HG03457 (cell line): ENCODE measurements around the gene DIO1.
A peak's percentile ranks its signal among the peaks of the same experiment; 100 is the strongest.

Experiments
- ATAC-seq: cut with Tn5 transposase; IDR thresholded peaks from one replicate; pipeline ENCODE4 v1.9.1; 2021; ENCODE audit warnings: moderate number of reproducible peaks; ENCODE audit not compliant: unreplicated experiment

The DIO1 gene

DNA sequence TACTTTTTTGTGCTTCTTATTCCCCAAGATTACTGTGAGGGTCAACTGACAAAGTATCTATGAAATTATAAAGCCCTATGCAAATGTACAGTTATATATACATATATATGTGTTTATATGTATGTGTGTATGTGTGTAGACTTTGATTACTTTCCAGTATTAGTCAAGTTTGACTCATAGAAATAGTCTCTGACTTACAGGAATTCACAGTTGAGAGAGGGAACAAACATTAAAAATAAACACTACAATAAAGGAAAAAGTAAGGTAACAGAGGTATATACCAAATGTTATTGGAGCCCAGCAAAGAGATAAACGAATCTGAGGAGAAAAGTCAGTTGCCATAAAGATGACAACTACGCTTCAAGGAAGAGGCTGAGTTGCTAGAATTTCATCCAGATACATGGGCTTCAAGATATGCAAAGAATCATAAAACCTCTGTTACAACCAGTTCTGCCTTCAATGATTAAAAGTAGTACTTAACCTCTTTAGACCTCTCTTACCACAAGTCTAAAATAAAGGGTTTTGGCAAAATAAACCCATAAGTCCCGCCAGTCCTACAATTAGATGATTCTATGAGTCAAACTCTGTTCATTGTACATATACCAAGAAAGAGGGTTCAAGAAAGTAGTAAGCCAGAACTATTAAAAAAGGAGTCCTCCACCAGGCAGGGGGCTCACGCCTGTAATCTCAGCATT is 44.3 kb downstream of the DIO1 start:
- ATAC-seq: no peak

DNA sequence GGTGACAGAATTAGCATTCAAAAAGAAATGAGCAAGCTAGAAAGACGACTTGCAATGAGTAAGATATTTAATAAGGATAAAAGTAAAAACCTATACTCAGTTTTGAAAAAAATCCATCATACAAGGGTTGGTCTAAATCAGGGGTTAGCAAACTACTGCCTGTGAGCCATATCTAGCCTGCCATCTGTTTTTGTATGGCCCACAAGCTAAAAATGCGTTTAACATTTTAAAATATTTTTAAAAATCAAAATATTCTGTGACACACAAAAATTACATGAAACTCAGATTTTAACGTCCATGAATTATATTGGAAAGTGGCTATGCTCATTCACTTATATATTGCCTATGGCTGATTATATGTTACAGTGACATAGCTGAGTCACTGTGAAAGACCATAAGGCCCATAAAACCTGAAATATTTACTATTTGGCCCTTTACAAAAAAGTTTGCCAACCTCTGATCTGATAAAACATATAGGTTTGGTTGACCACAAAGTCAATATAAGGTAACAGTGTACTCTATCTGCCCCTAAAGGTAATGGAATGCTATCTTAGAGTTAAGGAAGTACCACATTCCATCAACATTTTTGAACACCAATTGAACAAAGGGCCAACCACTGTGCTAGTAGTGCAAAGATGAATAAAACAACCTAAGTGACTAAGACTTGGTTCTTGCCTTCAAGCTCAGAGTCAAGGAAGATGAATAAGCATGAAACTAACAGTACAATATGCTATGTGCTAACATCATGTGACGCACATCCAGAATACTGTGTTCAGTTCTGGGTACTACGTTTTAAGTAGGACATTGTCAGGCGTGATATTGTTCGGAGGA is 48.4 kb downstream of the DIO1 start:
- ATAC-seq: no peak

GRCh38 chr1:53943090-53943489 is 49.1 kb downstream of the DIO1 start:
- no peak for ATAC-seq

DNA sequence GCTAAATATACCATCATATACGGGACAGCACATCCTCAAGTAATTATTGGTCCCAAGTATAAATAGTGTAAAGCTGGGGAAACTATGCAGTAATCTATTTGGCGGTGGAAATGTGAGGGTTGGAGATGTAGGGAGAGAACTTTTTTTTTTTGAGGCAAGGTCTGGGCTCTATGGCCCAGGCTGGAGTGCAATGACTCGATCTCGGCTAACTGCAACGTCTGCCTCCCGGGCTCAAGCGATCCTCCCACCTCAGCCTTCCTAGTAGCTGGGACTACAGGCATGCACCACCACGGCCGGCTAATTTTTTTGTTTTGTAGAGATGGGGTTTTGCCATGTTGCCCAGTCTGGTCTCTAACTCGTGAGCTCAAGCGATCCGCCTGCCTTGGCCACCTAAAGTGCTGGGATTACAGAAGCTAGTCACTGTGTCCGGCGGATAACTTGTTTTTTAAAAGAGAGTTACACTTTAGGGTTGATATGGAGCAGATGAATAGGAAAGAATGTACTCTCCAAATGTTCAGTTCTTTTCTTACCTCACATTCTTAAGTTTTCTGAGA is 49.6 kb downstream of the DIO1 start:
- ATAC-seq: no peak

DNA sequence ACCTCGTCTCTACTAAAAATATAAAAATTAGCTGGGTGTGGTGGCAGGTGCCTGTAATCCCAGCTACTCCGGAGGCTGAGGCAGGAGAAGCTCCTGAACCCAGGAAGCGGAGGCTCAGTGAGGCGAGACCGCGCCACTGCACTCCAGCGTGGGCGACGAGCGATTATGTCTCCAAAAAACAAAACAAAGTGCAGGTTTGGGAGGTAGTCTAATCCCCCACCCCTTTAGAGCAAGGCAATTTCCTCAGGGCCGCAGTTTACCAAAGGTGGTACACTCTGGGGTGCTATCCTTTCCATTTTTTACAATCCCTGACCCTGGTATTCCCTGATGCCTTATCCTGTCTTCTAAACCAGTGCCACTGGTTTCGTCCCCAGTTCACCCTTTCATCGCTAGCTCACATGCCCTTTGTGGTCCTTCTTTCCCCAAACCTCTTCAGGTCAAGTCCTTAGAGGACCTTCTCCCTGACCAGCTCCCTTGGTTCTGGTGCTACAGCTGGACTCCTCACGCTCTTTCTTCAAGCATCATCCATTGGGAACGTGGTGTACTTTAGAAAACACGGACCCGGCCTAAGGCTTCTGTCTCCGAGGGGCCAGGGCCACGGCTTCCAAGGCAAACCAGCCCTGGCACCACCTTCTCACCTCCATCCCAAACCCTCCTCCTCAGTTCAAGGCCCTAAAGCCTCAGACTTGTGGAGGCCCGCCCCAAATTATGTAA is 50.6 kb downstream of the DIO1 start:
- no peak for ATAC-seq

GRCh38 chr1:53945183-53945432 is 51.1 kb downstream of the DIO1 start:
- no peak for ATAC-seq

DNA sequence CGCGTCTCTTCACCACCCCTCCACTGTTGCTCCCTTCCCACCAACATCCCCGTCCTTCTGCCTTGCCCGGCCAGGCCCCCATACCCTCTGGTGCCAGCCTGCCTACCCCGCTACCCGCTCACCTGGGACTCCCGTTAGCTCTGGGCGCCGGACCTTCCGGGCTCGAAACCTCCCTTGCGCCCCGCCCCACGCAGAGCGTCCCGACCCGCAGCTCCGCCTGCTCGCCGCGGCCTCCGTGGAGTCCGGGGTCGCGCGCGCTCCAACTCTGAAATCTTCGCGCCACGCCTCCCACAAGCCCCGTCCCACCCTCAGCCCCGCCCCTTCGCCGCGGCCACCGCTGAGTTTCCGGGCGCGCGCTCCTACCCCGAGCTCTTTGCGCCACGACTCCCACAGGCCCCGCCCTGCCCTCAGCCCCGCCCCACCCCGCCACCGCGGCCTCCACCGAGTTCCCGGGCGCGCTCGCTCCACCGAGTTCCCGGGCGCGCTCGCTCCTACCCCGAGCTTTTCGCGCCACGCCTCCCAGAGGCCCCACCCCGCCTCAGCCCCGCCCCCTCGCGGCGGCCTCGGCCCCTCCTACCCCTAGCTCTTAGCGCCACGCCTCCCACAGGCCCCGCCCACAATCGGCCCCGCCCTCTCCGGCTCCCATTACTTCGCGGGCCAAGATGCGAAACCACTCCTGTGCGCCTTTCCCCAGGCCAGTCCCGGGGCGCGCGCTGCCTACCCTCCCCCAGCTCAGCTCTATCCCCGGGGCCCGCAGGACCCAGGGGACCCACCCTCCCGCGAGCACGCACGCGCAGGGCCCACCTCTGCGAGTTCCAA is 51.7 kb downstream of the DIO1 start, which contains the start of gene IFT25:
TSS of gene IFT25 (minus strand) at position 267 of the 819 bp plus-strand sequence. CDS start 5,617 bp downstream, outside the sequence.
- peak; percentile 53 for ATAC-seq

DNA sequence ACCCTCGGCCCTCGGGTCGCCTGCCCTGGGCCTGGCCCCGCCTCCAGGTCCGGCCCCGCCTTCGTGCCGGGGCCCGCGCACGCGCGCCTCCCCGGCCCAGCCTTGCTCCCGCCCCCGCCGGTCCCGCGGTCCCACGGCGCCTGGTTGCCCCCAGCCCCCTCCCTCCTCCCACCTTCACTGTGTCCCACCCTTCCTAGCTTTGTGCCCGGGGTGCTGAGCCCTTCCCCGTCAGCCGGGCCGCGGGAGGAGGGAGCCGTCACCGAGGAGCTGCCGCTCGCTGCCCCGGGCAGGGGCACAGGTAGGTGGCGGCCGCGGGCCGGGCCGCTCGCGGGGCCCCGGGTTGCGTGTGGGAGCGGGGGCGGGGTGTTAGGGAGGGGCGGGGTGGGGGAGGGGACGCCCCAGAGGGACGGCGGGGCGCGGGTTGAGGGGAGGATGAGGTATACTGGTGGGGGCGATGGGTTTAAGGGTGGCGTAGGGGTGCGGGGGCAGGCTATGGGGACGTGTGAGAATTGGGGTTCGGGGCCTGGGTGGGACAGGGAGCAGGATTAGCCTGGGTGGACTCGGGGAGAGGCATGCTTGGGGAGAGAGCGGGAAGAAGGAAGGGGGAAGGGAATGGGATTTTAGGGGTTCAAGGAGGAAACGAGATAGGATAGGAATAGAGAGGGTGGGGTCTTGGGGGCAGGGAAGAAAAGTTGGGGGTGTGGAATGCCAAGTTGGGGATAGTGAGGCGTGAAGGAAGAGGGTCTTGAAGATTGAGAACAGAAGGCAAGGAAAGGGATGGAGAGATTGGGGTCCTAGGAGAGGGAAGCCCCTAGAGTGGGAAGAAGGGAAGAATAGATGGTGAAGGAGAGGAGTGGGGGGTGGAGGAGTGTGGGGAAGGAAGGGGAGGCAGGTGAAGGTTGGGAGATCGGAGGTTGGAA is 52.5 kb downstream of the DIO1 start, which contains the start of gene LRRC42:
TSS of gene LRRC42 (plus strand) at position 99 of the 920 bp plus-strand sequence. CDS start 5,650 bp downstream, outside the sequence.
- ATAC-seq: peak; percentile 44

GRCh38 chr1:53947172-53947907 is 53.4 kb downstream of the DIO1 start:
- no peak for ATAC-seq

DNA sequence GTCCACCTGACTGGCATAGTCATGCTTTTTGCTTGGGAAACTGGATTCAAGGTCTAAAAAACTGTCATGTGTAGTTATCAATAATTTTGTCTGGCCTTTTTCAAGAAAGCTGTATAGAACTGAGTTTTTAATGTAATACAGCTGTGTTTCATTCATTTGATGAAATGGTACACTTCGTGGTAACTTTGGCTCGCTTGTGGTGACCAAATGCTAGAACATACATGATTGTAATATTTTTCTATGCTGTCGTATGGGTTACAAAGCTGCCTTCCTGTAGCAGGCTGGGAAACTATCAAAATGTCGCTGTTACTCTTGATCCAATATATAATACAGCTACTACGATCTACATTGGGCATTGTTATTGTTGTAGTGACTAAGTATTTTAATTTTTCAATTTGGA is 54.3 kb downstream of the DIO1 start:
- no peak for ATAC-seq

DNA sequence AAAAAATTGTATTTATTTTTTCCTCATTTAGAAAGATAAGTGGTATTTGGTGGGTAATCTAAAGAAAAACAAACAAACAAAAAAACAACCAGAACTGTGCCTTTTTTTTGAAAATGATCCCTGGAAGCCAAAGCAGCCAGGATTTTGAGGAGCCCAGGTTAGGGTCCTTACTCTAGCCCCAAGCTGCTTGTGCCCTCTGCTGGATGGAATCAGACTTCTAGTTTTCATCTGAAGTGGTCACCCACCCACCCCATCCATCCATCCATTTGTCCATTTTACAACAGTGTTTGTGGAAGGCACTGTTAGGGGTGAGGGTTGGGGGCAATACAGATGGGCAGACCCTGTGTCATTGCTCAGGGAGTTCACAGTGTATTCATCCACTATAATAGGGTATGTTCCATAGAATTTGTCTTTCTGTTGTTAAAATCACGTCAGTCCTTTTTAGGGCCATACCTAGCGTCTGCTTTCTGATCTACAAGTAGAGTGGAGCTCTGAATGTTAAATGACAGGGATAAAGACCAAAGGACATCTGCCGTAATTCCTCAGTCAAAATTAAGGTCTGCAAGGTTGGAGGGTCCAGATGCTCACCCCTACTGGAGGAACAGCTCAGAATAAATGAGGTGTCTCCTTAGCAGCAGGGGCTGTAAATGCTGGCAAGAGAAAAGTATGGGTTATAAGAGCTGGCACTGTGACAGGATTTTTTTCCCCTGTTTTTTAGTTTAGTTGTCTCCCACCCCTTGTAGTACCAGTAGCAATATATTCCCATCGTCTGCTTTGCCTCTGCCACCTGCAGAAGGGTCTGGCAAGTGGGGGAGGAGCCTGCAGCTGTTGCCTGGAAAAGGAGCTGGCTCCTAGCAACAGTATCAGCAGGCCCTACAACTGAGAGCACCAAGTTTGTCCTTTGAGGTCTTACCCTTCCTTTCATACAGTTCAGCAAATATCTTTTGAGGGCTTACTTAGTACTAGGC is 55.3 kb downstream of the DIO1 start:
- no peak for ATAC-seq

DNA sequence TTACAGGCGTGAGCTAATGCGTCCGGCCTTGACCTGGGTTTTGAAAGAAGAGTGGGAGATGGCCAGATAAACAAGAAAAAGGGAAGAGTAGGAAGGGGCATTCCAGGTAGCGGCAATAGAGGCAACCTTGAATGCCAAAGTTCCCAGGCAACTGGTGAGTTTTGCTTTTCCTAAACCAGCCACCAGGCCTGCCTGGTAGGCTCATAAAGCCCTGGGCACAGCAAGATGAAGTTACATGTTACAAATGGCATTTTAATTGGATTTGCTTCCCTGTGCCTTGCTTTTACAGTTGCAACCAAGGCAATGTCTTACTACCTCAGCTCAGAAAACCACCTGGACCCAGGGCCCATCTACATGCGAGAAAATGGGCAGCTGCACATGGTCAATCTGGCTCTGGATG is 57.7 kb downstream of the DIO1 start:
- no peak for ATAC-seq

DNA sequence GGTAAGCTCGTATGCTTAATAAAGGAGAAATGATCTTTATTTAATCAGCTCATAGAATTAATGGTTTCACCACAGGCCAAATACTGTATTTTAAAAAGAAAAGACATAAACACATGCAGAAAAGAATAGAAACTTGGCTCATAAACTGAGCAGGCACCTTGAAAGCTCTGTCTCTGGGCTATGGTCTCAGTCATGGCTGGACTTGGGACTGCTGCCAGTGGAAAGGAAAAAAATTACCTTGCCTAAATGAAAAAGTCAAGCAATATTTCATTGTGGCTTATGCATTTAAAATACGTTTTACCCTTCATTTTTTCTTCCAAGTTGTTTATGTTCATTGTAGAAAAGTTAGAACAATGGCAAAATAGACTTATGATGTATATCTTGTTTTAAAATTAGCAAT is 60.1 kb downstream of the DIO1 start:
- no peak for ATAC-seq

- ATAC-seq: no peak
These were observed 62.6 kb downstream of the DIO1 start for GRCh38 chr1:53956308-53957168.

GRCh38 chr1:53957194-53957818 is 63.3 kb downstream of the DIO1 start:
- ATAC-seq: no peak

DNA sequence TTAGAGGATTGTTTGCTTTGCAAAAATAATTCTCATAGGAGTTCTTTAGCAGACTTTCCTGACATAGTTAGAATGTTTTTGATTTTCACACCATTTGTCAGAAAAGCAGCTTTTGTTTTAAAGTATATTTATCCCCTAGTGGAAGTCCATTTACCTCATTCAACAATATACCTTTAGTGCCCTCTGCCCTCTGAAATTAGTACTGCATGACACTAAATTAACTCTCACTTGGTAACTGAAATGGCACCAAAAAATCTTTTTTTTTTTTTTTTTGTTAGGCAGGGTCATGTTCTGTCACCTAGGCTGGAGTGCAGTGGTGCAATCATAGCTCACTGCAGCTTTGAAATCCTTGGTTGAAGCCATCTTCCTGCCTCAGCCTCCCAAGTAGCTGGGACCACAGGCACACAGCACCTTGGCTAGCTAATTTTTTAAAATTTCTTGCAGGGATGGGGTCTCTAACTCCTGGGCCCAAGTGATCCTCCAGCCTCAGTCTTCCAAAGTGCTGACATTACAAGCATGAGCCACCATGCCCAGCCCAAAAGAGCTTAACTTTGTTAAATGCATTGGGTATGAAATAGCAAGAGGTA is 65.8 kb downstream of the DIO1 start:
- no peak for ATAC-seq
